Nephron (organoid): ENCODE results near the gene LRP5.
A peak's percentile ranks its signal among the peaks of the same experiment; 100 is the strongest.

ENCODE experiments used
- H3K27ac Mint-ChIP-seq, 3 experiments: 2 replicates each; pipeline ENCODE4 v1.8.0; 2020; ENCODE audit warnings: mixed read lengths in 3 of 3, mild to moderate bottlenecking in 2 of 3, moderate library complexity in 1 of 3
- H3K27me3 Mint-ChIP-seq: 2 replicates; pipeline ENCODE4 v1.8.0; 2021; ENCODE audit warnings: low read depth, mild to moderate bottlenecking, moderate library complexity, mixed read lengths
- H3K36me3 Mint-ChIP-seq: 2 replicates; pipeline ENCODE4 v1.8.0; 2020; ENCODE audit warnings: low read depth, mixed read lengths
- H3K4me1 Mint-ChIP-seq: 2 replicates; pipeline ENCODE4 v1.8.0; 2020; ENCODE audit warnings: mixed read lengths
- H3K4me3 Mint-ChIP-seq, 3 experiments: 2 replicates each; pipeline ENCODE4 v1.8.0; 2020; ENCODE audit warnings: mild to moderate bottlenecking in 3 of 3, mixed read lengths in 3 of 3, moderate library complexity in 2 of 3
- H3K9me3 Mint-ChIP-seq: 2 replicates; pipeline ENCODE4 v1.8.0; 2020; ENCODE audit warnings: mixed read lengths
- TF ChIP-seq, protein P1 (sequence below), 3 experiments: fragments of 200-600 bp; sonication (generic); IDR thresholded peaks; one replicate each; pipeline ENCODE4 v1.5.0; 2021; ENCODE audit warnings: antibody characterized with exemption in 3 of 3; ENCODE audit not compliant: unreplicated experiment in 3 of 3

The LRP5 gene

GRCh38 chr11:68497761-68498160, 185.4 kb downstream of the LRP5 start:
- Mint-ChIP-seq H3K27me3 (no peaks in the 10 kb centered on the region), H3K36me3 (no peaks in the 10 kb centered on the region), H3K9me3 (no peaks in the 10 kb centered on the region), H3K4me3 (no peak overlapping the region), H3K4me1 (peaks cover 48% of the 10 kb centered on the region), H3K27ac (peak overlapping the region in 2 of 3 experiments; percentile 32 to 39)
- TF ChIP-seq, protein P1, sequence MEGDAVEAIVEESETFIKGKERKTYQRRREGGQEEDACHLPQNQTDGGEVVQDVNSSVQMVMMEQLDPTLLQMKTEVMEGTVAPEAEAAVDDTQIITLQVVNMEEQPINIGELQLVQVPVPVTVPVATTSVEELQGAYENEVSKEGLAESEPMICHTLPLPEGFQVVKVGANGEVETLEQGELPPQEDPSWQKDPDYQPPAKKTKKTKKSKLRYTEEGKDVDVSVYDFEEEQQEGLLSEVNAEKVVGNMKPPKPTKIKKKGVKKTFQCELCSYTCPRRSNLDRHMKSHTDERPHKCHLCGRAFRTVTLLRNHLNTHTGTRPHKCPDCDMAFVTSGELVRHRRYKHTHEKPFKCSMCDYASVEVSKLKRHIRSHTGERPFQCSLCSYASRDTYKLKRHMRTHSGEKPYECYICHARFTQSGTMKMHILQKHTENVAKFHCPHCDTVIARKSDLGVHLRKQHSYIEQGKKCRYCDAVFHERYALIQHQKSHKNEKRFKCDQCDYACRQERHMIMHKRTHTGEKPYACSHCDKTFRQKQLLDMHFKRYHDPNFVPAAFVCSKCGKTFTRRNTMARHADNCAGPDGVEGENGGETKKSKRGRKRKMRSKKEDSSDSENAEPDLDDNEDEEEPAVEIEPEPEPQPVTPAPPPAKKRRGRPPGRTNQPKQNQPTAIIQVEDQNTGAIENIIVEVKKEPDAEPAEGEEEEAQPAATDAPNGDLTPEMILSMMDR (IDR thresholded peaks at IDR 0.05; ENCODE audit: unreplicated experiment in 3 of 3), result no peak

- no peaks in the 10 kb centered on the region for H3K9me3 Mint-ChIP-seq
- H3K4me1 Mint-ChIP-seq, result peaks cover 51% of the 10 kb centered on the region
- no peaks in the 10 kb centered on the region for H3K27me3 Mint-ChIP-seq
- TF ChIP-seq, protein P1 (IDR thresholded peaks at IDR 0.05; ENCODE audit: unreplicated experiment in 3 of 3), result no peak
- no peaks in the 10 kb centered on the region for H3K36me3 Mint-ChIP-seq
- peak overlapping the region in 1 of 3 experiments; percentile 32 for H3K27ac Mint-ChIP-seq
- H3K4me3 Mint-ChIP-seq, result no peak overlapping the region
Observed at GRCh38 chr11:68498321-68498720, 185.9 kb downstream of the LRP5 start.
